H1 (cell line): ENCODE results near the gene NEUROD1. TPM values are rescaled to one million over a fixed set of nuclear protein-coding genes. Genes with fewer than 3 reads are reported as not detected.

Experiments used
- CTCF ChIA-PET: fragments of 300-600 bp; sonication (Branson Sonifier 250); formaldehyde crosslinking; loops from one replicate; lab custom pipeline; 2021; ENCODE audit not compliant: partially characterized antibody; lab: Charles Lee
- POLR2A ChIA-PET: fragments of 300-600 bp; sonication (Branson Sonifier 250); formaldehyde crosslinking; loops from one replicate; lab custom pipeline; 2021; ENCODE audit warnings: inconsistent platforms; ENCODE audit not compliant: partially characterized antibody; lab: Charles Lee
- DNase-seq, 2 experiments: peaks; one replicate each; pipeline versions ENCODE4 v3.0.0 to v3.0.0-alpha.2; 2010 to 2022; ENCODE audit warnings: low spot score in 2 of 2, low read depth in 1 of 2, mixed read lengths in 1 of 2
- FAIRE-seq: peaks from 2 replicates; lab custom pipeline; 2011; peaks lifted over from hg19 to GRCh38; lab: Jason Lieb, UNC
- H2AFZ ChIP-seq: 2 replicates; pipeline ENCODE4 v1.8.1; 2012; ENCODE audit warnings: low read length, inconsistent platforms
- H2AK5ac ChIP-seq: 2 replicates; pipeline ENCODE4 v1.6.1; 2013; ENCODE audit warnings: low read depth, low read length
- H2BK120ac ChIP-seq: replicated peaks from 2 replicates; pipeline ENCODE3; 2013; ENCODE audit warnings: low read depth, low read length, inconsistent platforms
- H2BK12ac ChIP-seq: 2 replicates; pipeline ENCODE4 v1.6.1; 2013; ENCODE audit warnings: low read depth, low read length
- H2BK15ac ChIP-seq: 2 replicates; pipeline ENCODE4 v1.6.1; 2013; ENCODE audit warnings: low read length
- H2BK20ac ChIP-seq: 2 replicates; pipeline ENCODE4 v1.6.1; 2013; ENCODE audit warnings: low read length
- H2BK5ac ChIP-seq: 2 replicates; pipeline ENCODE4 v1.6.1; 2013; ENCODE audit warnings: low read depth, low read length
- H3K14ac ChIP-seq: 2 replicates; pipeline ENCODE4 v1.6.1; 2013; ENCODE audit warnings: inconsistent platforms; ENCODE audit not compliant: insufficient read length
- H3K18ac ChIP-seq: 2 replicates; pipeline ENCODE4 v1.6.1; 2013; ENCODE audit warnings: low read length; ENCODE audit errors: extremely low read depth
- H3K23ac ChIP-seq: 2 replicates; pipeline ENCODE4 v1.6.1; 2013; ENCODE audit warnings: inconsistent platforms; ENCODE audit not compliant: insufficient read length
- H3K23me2 ChIP-seq: 2 replicates; pipeline ENCODE4 v1.6.1; 2013; ENCODE audit warnings: low read depth, low read length
- H3K27ac ChIP-seq: 2 replicates; pipeline ENCODE4 v1.6.1; 2011; ENCODE audit warnings: low read depth, low read length, inconsistent platforms
- H3K27me3 ChIP-seq, 4 experiments: replicated peaks in 1 of 4; 1 replicate in 1 of 4; 2 replicates in 3 of 4; pipeline versions ENCODE4 v1.6.1 to v1.8.1; 2011 to 2013; ENCODE audit warnings: low read length in 3 of 4, mild to moderate bottlenecking in 3 of 4, inconsistent platforms in 2 of 4, mixed read lengths in 2 of 4, moderate library complexity in 1 of 4; ENCODE audit not compliant: control insufficient read depth in 3 of 4, insufficient read depth in 3 of 4; ENCODE audit errors: extremely low read depth in 1 of 4
- H3K36me3 ChIP-seq, 4 experiments: 2 replicates each; pipeline versions ENCODE4 v1.6.1 to v1.8.1; 2011 to 2013; ENCODE audit warnings: mild to moderate bottlenecking in 4 of 4, low read length in 3 of 4, moderate library complexity in 2 of 4, control low read depth in 1 of 4, inconsistent platforms in 1 of 4; ENCODE audit not compliant: insufficient read depth in 4 of 4, control insufficient read depth in 2 of 4
- H3K4ac ChIP-seq: replicated peaks from 2 replicates; pipeline ENCODE3; 2013; ENCODE audit warnings: low read length, low read depth, mixed read lengths, inconsistent platforms; ENCODE audit not compliant: insufficient read length
- H3K4me1 ChIP-seq, 4 experiments: replicated peaks in 1 of 4; 1 replicate in 1 of 4; 2 replicates in 3 of 4; pipeline versions ENCODE4 v1.6.1 to v1.8.1; 2011 to 2013; ENCODE audit warnings: low read length in 3 of 4, inconsistent platforms in 2 of 4, mixed read lengths in 1 of 4; ENCODE audit not compliant: insufficient read depth in 4 of 4, control insufficient read depth in 3 of 4
- H3K4me2 ChIP-seq, 2 experiments: 2 replicates each; pipeline versions ENCODE4 v1.6.1 to v1.8.1; 2011 to 2013; ENCODE audit warnings: low read depth in 2 of 2, low read length in 2 of 2, control low read depth in 1 of 2, inconsistent platforms in 1 of 2, mild to moderate bottlenecking in 1 of 2; ENCODE audit not compliant: insufficient read depth in 1 of 2
- H3K4me3 ChIP-seq, 4 experiments: fragments of 200-600, 300-600 bp in 1 of 4; sonication (generic), shearing (Covaris generic), sonication (Bioruptor Twin) in 1 of 4; 2 replicates each; pipeline versions ENCODE4 v1.5.1 to v1.8.1; 2011 to 2016; ENCODE audit warnings: low read length in 4 of 4, low read depth in 3 of 4, control low read depth in 2 of 4, inconsistent platforms in 2 of 4, mild to moderate bottlenecking in 2 of 4, mixed read lengths in 1 of 4, moderate library complexity in 1 of 4; ENCODE audit not compliant: insufficient read depth in 2 of 4; ENCODE audit errors: extremely low read depth in 1 of 4
- H3K56ac ChIP-seq: replicated peaks from 2 replicates; pipeline ENCODE3; 2013; ENCODE audit warnings: low read depth, mild to moderate bottlenecking, mixed read lengths, low read length, inconsistent platforms; ENCODE audit not compliant: insufficient read length
- H3K79me1 ChIP-seq: 2 replicates; pipeline ENCODE4 v1.6.1; 2013; ENCODE audit warnings: low read depth, low read length, control low read depth
- H3K79me2 ChIP-seq, 2 experiments: 2 replicates each; pipeline versions ENCODE4 v1.6.1 to v1.8.1; 2012 to 2013; ENCODE audit warnings: low read length in 2 of 2, mild to moderate bottlenecking in 2 of 2, inconsistent platforms in 1 of 2; ENCODE audit not compliant: insufficient read depth in 2 of 2, control insufficient read depth in 1 of 2
- H3K9ac ChIP-seq, 4 experiments: replicated peaks in 1 of 4; 1 replicate in 1 of 4; 2 replicates in 3 of 4; pipeline versions ENCODE4 v1.6.1 to v1.8.1; 2011 to 2013; ENCODE audit warnings: low read depth in 3 of 4, low read length in 3 of 4, control low read depth in 2 of 4, mild to moderate bottlenecking in 2 of 4, moderate library complexity in 2 of 4, inconsistent platforms in 1 of 4; ENCODE audit errors: extremely low read depth in 1 of 4
- H3K9me3 ChIP-seq, 2 experiments: 2 replicates each; pipeline versions ENCODE4 v1.6.1 to v1.8.1; 2012 to 2013; ENCODE audit warnings: mild to moderate bottlenecking in 2 of 2, moderate library complexity in 2 of 2, control low read depth in 1 of 2, inconsistent platforms in 1 of 2, low read depth in 1 of 2, low read length in 1 of 2, mixed read lengths in 1 of 2; ENCODE audit not compliant: insufficient read depth in 2 of 2
- H4K20me1 ChIP-seq, 2 experiments: replicated peaks in 1 of 2; 2 replicates each; pipeline versions ENCODE3 to v1.8.1; 2011 to 2013; ENCODE audit warnings: inconsistent platforms in 2 of 2, low read length in 2 of 2, mild to moderate bottlenecking in 1 of 2; ENCODE audit not compliant: insufficient read depth in 2 of 2, control insufficient read depth in 1 of 2
- H4K5ac ChIP-seq: 2 replicates; pipeline ENCODE4 v1.6.1; 2013; ENCODE audit warnings: low read length, low read depth, mixed read lengths, inconsistent platforms; ENCODE audit not compliant: insufficient read length
- H4K8ac ChIP-seq: 2 replicates; pipeline ENCODE4 v1.8.0; 2013; ENCODE audit warnings: mild to moderate bottlenecking, moderate library complexity, low read length, inconsistent platforms; ENCODE audit not compliant: insufficient read depth; ENCODE audit errors: extremely low read depth
- H4K91ac ChIP-seq: replicated peaks from 2 replicates; pipeline ENCODE3; 2013; ENCODE audit warnings: low read length, mixed read lengths, inconsistent platforms; ENCODE audit not compliant: insufficient read length
- CHD1 ChIP-seq: IDR thresholded peaks from 2 replicates; pipeline ENCODE4 v1.6.1; 2012; ENCODE audit warnings: low read depth, low read length, improper control_type of control experiment
- GTF2F1 ChIP-seq: IDR thresholded peaks from 2 replicates; pipeline ENCODE4 v1.6.1; 2012; ENCODE audit warnings: low read depth, low read length, improper control_type of control experiment, borderline replicate concordance
- KDM1A ChIP-seq: fragments of 200-600, 300-600 bp; sonication (generic); IDR thresholded peaks from 2 replicates; pipeline ENCODE4 v1.7.1; 2016; ENCODE audit warnings: mild to moderate bottlenecking, low read length, borderline replicate concordance
- RFX5 ChIP-seq: IDR thresholded peaks from 2 replicates; pipeline ENCODE4 v1.6.1; 2011; ENCODE audit warnings: low read depth, low read length, improper control_type of control experiment, borderline replicate concordance
- SIX5 ChIP-seq: IDR thresholded peaks from 2 replicates; pipeline ENCODE4 v1.6.1; 2011; ENCODE audit warnings: mild to moderate bottlenecking, low read depth, low read length
- SP1 ChIP-seq: IDR thresholded peaks from 2 replicates; pipeline ENCODE4 v1.6.1; 2011; ENCODE audit warnings: low read depth, low read length
- SP4 ChIP-seq: IDR thresholded peaks from 2 replicates; pipeline ENCODE4 v1.6.1; 2012; ENCODE audit warnings: low read length, inconsistent platforms
- YY1 ChIP-seq: IDR thresholded peaks from 2 replicates; pipeline ENCODE4 v1.6.1; 2011; ENCODE audit warnings: low read depth, mild to moderate bottlenecking, low read length
- polyA plus RNA-seq, 7 experiments: library from polyadenylated mRNA; depleted of rRNA in 3 of 7; stranded (reverse) in 5 of 7; unstranded in 2 of 7; fragments of >200 nt in 5 of 7; fragments of 200-250 nt in 2 of 7; gene quantifications; 1 replicate in 5 of 7; 2 replicates in 1 of 7; 4 replicates in 1 of 7; pipeline versions ENCODE4 v1.2.1 to v1.2.3, GENCODE V29; 2011 to 2013; ENCODE audit warnings: missing spikeins in 2 of 7, mixed read lengths in 2 of 7
- total RNA-seq: library from RNA; stranded (reverse); fragmentation: NEBNext Ultra II Directional; extraction: Animal tissue kit (Norgen Biotek cat#: 25700); gene quantifications from 2 replicates; pipeline ENCODE4 v1.2.1, GENCODE V29; 2021
- TF ChIP-seq, protein P1 (sequence below): IDR thresholded peaks from 2 replicates; pipeline ENCODE4 v1.6.1; 2012; ENCODE audit warnings: inconsistent platforms
- TF ChIP-seq, protein P2 (sequence below): IDR thresholded peaks from 2 replicates; pipeline ENCODE4 v1.6.1; 2011; ENCODE audit warnings: low read length, improper control_type of control experiment

The NEUROD1 gene
- total and polyA plus RNA-seq, 2 of the 8 experiments (the other 6 are each of a cell fraction or from before 2014, with no cell fraction given) = 0.08 TPM; not detected in 1

GRCh38 chr2:181674461-181674860 lies 5.9 kb downstream of the NEUROD1 start:
- Histone ChIP-seq H3K4ac (no peak overlapping the region), H3K4me2 (no peak overlapping the region), H4K20me1 (peaks cover 12 to 14% of the 10 kb centered on the region in 2 experiments), H4K8ac (no peak overlapping the region), H3K4me1 (peaks cover 0 to 7% (median 3%) of the 10 kb centered on the region in 4 experiments; a peak in 5 of 7 replicates), H4K5ac (no peak overlapping the region), H2BK20ac (no peak overlapping the region), H3K56ac (no peak overlapping the region), H2BK15ac (no peak overlapping the region), H3K79me1 (no peaks in the 10 kb centered on the region), H3K23me2 (peaks cover 2% of the 10 kb centered on the region; the same call in 1 of the 2 replicates), H3K79me2 (no peaks in the 10 kb centered on the region), H3K36me3 (no peaks in the 10 kb centered on the region; a peak in 1 of 8 replicates), H3K9me3 (no peaks in the 10 kb centered on the region), H3K14ac (no peak overlapping the region), H2AFZ (no peak overlapping the region), H3K9ac (no peak overlapping the region), H2BK12ac (no peak overlapping the region), H2BK120ac (no peak overlapping the region), H4K91ac (no peak overlapping the region), H3K23ac (no peak overlapping the region), H2AK5ac (no peak overlapping the region), H3K4me3 (no peak overlapping the region), H3K27me3 (peaks cover 26 to 42% (median 27%) of the 10 kb centered on the region in 4 experiments), H3K18ac (no peak overlapping the region), H3K27ac (no peak overlapping the region), H2BK5ac (no peak overlapping the region)
- DNase-seq (no peak), FAIRE-seq (no peak)
- TF ChIP-seq CHD1 (no peak), SP1 (no peak), GTF2F1 (no peak), SP4 (no peak), YY1 (no peak), RFX5 (no peak), KDM1A (no peak), SIX5 (no peak)
- TF ChIP-seq, protein P1, sequence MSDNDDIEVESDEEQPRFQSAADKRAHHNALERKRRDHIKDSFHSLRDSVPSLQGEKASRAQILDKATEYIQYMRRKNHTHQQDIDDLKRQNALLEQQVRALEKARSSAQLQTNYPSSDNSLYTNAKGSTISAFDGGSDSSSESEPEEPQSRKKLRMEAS = no peak
- TF ChIP-seq, protein P2, sequence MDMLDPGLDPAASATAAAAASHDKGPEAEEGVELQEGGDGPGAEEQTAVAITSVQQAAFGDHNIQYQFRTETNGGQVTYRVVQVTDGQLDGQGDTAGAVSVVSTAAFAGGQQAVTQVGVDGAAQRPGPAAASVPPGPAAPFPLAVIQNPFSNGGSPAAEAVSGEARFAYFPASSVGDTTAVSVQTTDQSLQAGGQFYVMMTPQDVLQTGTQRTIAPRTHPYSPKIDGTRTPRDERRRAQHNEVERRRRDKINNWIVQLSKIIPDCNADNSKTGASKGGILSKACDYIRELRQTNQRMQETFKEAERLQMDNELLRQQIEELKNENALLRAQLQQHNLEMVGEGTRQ = no peak
- ChIA-PET POLR2A (interaction anchor here (0.9 kb wide), 1 partner anchor 17 kb away, joined by 3 read pairs; the partner anchor contains the start of gene CERKL), CTCF (interaction anchor here (0.6 to 1.5 kb wide), 4 partner anchors 16 to 143 kb away, joined by 3 to 5 read pairs (median 3); no protein-coding TSS in a partner anchor)
